ENCODE results near the gene GALT.

GALT gene

DNA sequence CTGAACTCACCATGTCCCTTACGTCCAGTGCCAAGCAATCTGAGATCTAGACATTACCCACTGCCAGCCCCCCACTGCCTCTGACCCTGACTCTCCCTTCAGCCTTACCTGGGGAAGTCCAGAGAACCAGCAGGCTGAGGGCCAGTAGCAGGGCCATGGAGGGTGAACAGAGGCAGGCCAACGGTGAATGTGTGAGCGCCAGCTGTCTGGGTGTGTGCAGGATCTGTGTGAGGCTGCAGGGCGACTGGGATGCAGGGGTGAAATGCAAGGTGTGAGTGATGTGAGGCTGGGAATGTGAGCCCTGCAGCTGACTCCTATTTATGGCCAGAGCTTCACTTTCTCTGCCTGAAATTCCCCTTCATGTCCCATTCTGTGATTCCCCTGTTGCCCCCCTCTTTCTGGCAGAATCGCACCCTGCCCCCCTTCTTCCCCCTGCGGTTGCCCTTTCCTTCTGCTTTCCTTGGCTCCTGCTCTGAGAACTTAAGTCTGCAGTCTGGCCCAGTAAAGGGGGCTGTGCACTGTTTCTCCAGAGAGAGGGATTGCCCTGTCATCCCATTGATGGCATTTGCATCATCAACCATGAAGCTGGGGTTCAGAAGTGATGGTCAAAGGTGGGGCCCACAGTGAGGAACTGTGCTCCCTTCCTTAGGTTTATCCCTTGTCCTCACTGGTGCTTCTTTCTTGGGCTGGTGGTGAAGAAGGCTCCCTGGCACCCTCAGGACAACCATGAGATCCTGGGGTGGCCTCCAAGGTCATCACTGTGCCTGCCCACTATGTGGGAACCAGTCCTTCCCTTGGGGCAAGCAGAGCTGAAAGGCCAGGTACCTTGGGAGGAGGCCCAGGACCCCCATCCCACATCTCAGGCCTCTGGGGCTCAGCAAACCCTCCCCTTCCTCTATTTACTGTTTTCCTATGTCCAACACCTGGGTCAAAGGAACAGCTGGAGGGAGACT, 44.8 kb downstream of the GALT start, which contains the start of gene CCL19:
TSS of gene CCL19 (minus strand) at position 294 of the 953 bp plus-strand sequence. CDS start at position 157, 137 bp downstream.
- Histone ChIP-seq H3K9ac (ENCODE audit: low read length) (no peak within 1 kb of the TSS), H2BK15ac (ENCODE audit: low read depth, poor library complexity, severe bottlenecking) (no peak within 1 kb of the TSS), H3K27me3 (ENCODE audit: control insufficient read depth in 1 of 2, insufficient read depth in 1 of 2, low read length in 2 of 2) (peaks cover 0 to 11% of the 10 kb centered on the region in 2 experiments), H2BK120ac (ENCODE audit: low read depth, low read length) (no peak within 1 kb of the TSS), H2BK12ac (ENCODE audit: low read length in 2 of 2) (no peak within 1 kb of the TSS), H3K4me2 (ENCODE audit: low read length, poor library complexity, severe bottlenecking) (no peak within 1 kb of the TSS), H3K18ac (ENCODE audit: low read depth in 1 of 2, low read length in 2 of 2) (no peak within 1 kb of the TSS), H3K9me3 (ENCODE audit: control insufficient read depth, low read length) (no peaks in the 10 kb centered on the region), H3K4me1 (ENCODE audit: control insufficient read depth, insufficient read depth, low read depth, low read length) (no peaks in the 10 kb centered on the region), H2AFZ (ENCODE audit: low read depth, low read length) (no peak within 1 kb of the TSS), H3K4me3 (ENCODE audit: insufficient read depth in 1 of 2, low read depth in 1 of 2, low read length in 2 of 2) (no peak within 1 kb of the TSS), H2AK5ac (ENCODE audit: low read length, severe bottlenecking) (no peak within 1 kb of the TSS), H3K79me1 (replicated peaks; ENCODE audit: low read length, poor library complexity, severe bottlenecking) (no peaks in the 10 kb centered on the region), H3K14ac (ENCODE audit: low read length in 2 of 2) (peak within 1 kb of the TSS in 1 of 2 experiments; percentile 23), H3K27ac (ENCODE audit: low read length, poor library complexity, severe bottlenecking) (no peak within 1 kb of the TSS), H3K36me3 (ENCODE audit: control insufficient read depth in 1 of 2, insufficient read depth in 2 of 2, low read depth in 1 of 2, low read length in 2 of 2) (no peaks in the 10 kb centered on the region), H3K23ac (ENCODE audit: low read length in 2 of 2) (no peak within 1 kb of the TSS), H3K4ac (ENCODE audit: low read depth in 1 of 2, low read length in 2 of 2) (no peak within 1 kb of the TSS), H2BK5ac (ENCODE audit: low read depth, low read length, poor library complexity, severe bottlenecking) (no peak within 1 kb of the TSS), H4K8ac (ENCODE audit: low read length) (no peak within 1 kb of the TSS), H4K91ac (ENCODE audit: low read length) (no peak within 1 kb of the TSS)
- DNase-seq = no peak
- WGBS = 84% methylated on average over 6 of the region's 6 CpGs

DNA sequence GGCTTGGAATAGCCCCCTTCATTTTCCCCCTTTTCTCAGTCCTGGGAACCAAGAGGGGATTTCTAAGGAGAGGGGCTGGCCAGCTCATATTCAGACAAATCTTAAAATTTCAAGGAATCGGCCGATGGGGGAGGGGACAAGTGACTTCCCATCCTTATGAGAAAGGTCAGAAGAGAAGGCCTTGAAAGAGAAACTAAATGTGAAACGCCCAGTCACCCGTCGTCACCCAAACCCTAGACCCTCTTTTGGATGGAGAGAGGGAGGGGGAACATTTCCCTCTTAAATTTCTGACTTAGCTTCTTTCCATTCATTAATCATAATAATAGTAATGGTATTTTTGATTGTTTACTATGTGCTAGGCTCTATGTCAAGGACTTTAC, 45.5 kb downstream of the GALT start:
- Histone ChIP-seq H4K8ac (ENCODE audit: low read length) (no peak overlapping the region), H3K4me2 (ENCODE audit: low read length, poor library complexity, severe bottlenecking) (no peak overlapping the region), H3K23ac (ENCODE audit: low read length in 2 of 2) (no peak overlapping the region), H3K36me3 (ENCODE audit: control insufficient read depth in 1 of 2, insufficient read depth in 2 of 2, low read depth in 1 of 2, low read length in 2 of 2) (no peaks in the 10 kb centered on the region), H2AFZ (ENCODE audit: low read depth, low read length) (no peak overlapping the region), H2AK5ac (ENCODE audit: low read length, severe bottlenecking) (no peak overlapping the region), H3K4me1 (ENCODE audit: control insufficient read depth, insufficient read depth, low read depth, low read length) (no peaks in the 10 kb centered on the region), H3K27me3 (ENCODE audit: control insufficient read depth in 1 of 2, insufficient read depth in 1 of 2, low read length in 2 of 2) (peaks cover 0 to 11% of the 10 kb centered on the region in 2 experiments), H3K18ac (ENCODE audit: low read depth in 1 of 2, low read length in 2 of 2) (no peak overlapping the region), H3K27ac (ENCODE audit: low read length, poor library complexity, severe bottlenecking) (no peak overlapping the region), H3K4me3 (ENCODE audit: insufficient read depth in 1 of 2, low read depth in 1 of 2, low read length in 2 of 2) (no peak overlapping the region), H3K9me3 (ENCODE audit: control insufficient read depth, low read length) (no peaks in the 10 kb centered on the region), H3K14ac (ENCODE audit: low read length in 2 of 2) (no peak overlapping the region), H3K9ac (ENCODE audit: low read length) (no peak overlapping the region), H2BK120ac (ENCODE audit: low read depth, low read length) (no peak overlapping the region), H2BK5ac (ENCODE audit: low read depth, low read length, poor library complexity, severe bottlenecking) (no peak overlapping the region), H3K4ac (ENCODE audit: low read depth in 1 of 2, low read length in 2 of 2) (no peak overlapping the region), H3K79me1 (replicated peaks; ENCODE audit: low read length, poor library complexity, severe bottlenecking) (no peaks in the 10 kb centered on the region), H2BK15ac (ENCODE audit: low read depth, poor library complexity, severe bottlenecking) (no peak overlapping the region), H2BK12ac (ENCODE audit: low read length in 2 of 2) (no peak overlapping the region), H4K91ac (ENCODE audit: low read length) (no peak overlapping the region)
- DNase-seq = no peak
- 84% methylated on average over 3 of the region's 5 CpGs for WGBS

DNA sequence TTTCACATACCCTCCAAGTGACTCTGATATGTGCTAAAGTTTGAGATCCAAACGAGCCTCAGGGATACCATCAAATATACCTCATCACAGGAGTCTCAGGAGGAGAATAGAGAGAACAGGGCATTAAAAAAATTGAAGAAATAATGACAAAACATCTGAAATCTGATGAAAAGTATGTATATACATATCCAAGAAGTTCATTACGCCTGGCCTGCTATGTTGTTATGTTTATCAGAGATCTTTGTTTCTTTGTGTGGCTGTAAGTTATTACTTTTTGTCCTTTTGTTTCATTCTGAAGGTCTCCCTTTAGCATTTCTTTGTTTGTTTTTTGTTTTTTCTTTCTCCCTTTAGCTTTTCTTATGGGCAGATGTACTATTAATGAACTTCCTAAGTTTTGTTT, 47.1 kb downstream of the GALT start:
- H2AFZ ChIP-seq (ENCODE audit: low read depth, low read length) = no peak overlapping the region
- H3K79me1 ChIP-seq (replicated peaks; ENCODE audit: low read length, poor library complexity, severe bottlenecking) = no peaks in the 10 kb centered on the region
- no peak overlapping the region for H2AK5ac ChIP-seq (ENCODE audit: low read length, severe bottlenecking)
- no peak overlapping the region for H3K4me3 ChIP-seq (ENCODE audit: insufficient read depth in 1 of 2, low read depth in 1 of 2, low read length in 2 of 2)
- no peak overlapping the region for H3K18ac ChIP-seq (ENCODE audit: low read depth in 1 of 2, low read length in 2 of 2)
- H2BK5ac ChIP-seq (ENCODE audit: low read depth, low read length, poor library complexity, severe bottlenecking) = no peak overlapping the region
- H2BK15ac ChIP-seq (ENCODE audit: low read depth, poor library complexity, severe bottlenecking) = no peak overlapping the region
- no peak overlapping the region for H4K91ac ChIP-seq (ENCODE audit: low read length)
- 100% methylated on average over 1 of the region's 2 CpGs for WGBS
- no peaks in the 10 kb centered on the region for H3K4me1 ChIP-seq (ENCODE audit: control insufficient read depth, insufficient read depth, low read depth, low read length)
- peaks cover 0 to 11% of the 10 kb centered on the region in 2 experiments for H3K27me3 ChIP-seq (ENCODE audit: control insufficient read depth in 1 of 2, insufficient read depth in 1 of 2, low read length in 2 of 2)
- DNase-seq = no peak
- no peak overlapping the region for H2BK120ac ChIP-seq (ENCODE audit: low read depth, low read length)
- no peak overlapping the region for H2BK12ac ChIP-seq (ENCODE audit: low read length in 2 of 2)
- no peak overlapping the region for H3K4ac ChIP-seq (ENCODE audit: low read depth in 1 of 2, low read length in 2 of 2)
- no peaks in the 10 kb centered on the region for H3K9me3 ChIP-seq (ENCODE audit: control insufficient read depth, low read length)
- no peak overlapping the region for H3K4me2 ChIP-seq (ENCODE audit: low read length, poor library complexity, severe bottlenecking)
- H3K14ac ChIP-seq (ENCODE audit: low read length in 2 of 2) = no peak overlapping the region
- no peak overlapping the region for H3K9ac ChIP-seq (ENCODE audit: low read length)
- no peak overlapping the region for H4K8ac ChIP-seq (ENCODE audit: low read length)
- H3K27ac ChIP-seq (ENCODE audit: low read length, poor library complexity, severe bottlenecking) = no peak overlapping the region
- H3K36me3 ChIP-seq (ENCODE audit: control insufficient read depth in 1 of 2, insufficient read depth in 2 of 2, low read depth in 1 of 2, low read length in 2 of 2) = no peaks in the 10 kb centered on the region
- no peak overlapping the region for H3K23ac ChIP-seq (ENCODE audit: low read length in 2 of 2)

DNA sequence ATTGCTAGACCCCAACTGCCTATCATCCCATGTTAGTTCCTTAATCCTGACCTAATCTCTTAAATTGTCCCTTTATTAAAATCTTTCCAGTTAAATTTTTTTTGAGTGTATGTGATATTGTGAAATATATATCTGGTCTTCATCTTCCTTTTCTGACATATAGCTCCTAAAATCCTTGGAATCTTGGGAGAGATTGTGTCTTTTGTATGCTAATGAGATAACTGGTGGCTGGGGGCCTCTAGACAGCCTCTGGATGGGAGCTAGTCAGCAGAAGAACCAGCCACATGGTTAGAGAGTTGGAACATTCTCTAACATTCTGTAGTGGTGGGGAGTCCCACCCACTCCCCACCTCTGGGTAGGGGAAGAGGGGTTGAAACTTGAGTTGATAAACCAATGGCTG, 48.3 kb downstream of the GALT start:
- H2AFZ ChIP-seq (ENCODE audit: low read depth, low read length) = no peak overlapping the region
- H2BK12ac ChIP-seq (ENCODE audit: low read length in 2 of 2) = no peak overlapping the region
- no peak for DNase-seq
- H2BK120ac ChIP-seq (ENCODE audit: low read depth, low read length) = no peak overlapping the region
- no peak overlapping the region for H3K4me3 ChIP-seq (ENCODE audit: insufficient read depth in 1 of 2, low read depth in 1 of 2, low read length in 2 of 2)
- no peak overlapping the region for H4K8ac ChIP-seq (ENCODE audit: low read length)
- H3K9me3 ChIP-seq (ENCODE audit: control insufficient read depth, low read length) = no peaks in the 10 kb centered on the region
- H3K4me1 ChIP-seq (ENCODE audit: control insufficient read depth, insufficient read depth, low read depth, low read length) = no peaks in the 10 kb centered on the region
- no peak overlapping the region for H2BK5ac ChIP-seq (ENCODE audit: low read depth, low read length, poor library complexity, severe bottlenecking)
- no peaks in the 10 kb centered on the region for H3K79me1 ChIP-seq (replicated peaks; ENCODE audit: low read length, poor library complexity, severe bottlenecking)
- peaks cover 7 to 18% of the 10 kb centered on the region in 2 experiments for H3K27me3 ChIP-seq (ENCODE audit: control insufficient read depth in 1 of 2, insufficient read depth in 1 of 2, low read length in 2 of 2)
- no peak overlapping the region for H3K18ac ChIP-seq (ENCODE audit: low read depth in 1 of 2, low read length in 2 of 2)
- H3K36me3 ChIP-seq (ENCODE audit: control insufficient read depth in 1 of 2, insufficient read depth in 2 of 2, low read depth in 1 of 2, low read length in 2 of 2) = no peaks in the 10 kb centered on the region
- no peak overlapping the region for H3K9ac ChIP-seq (ENCODE audit: low read length)
- no peak overlapping the region for H2BK15ac ChIP-seq (ENCODE audit: low read depth, poor library complexity, severe bottlenecking)
- no peak overlapping the region for H3K4me2 ChIP-seq (ENCODE audit: low read length, poor library complexity, severe bottlenecking)
- H3K23ac ChIP-seq (ENCODE audit: low read length in 2 of 2) = no peak overlapping the region
- no peak overlapping the region for H3K27ac ChIP-seq (ENCODE audit: low read length, poor library complexity, severe bottlenecking)
- H3K4ac ChIP-seq (ENCODE audit: low read depth in 1 of 2, low read length in 2 of 2) = no peak overlapping the region
- H2AK5ac ChIP-seq (ENCODE audit: low read length, severe bottlenecking) = no peak overlapping the region
- H3K14ac ChIP-seq (ENCODE audit: low read length in 2 of 2) = no peak overlapping the region
- no peak overlapping the region for H4K91ac ChIP-seq (ENCODE audit: low read length)

Data from mesenchymal stem cell (in vitro differentiated cells and primary cell).